K562 (cell line): Measurements from ENCODE around the gene PTPRB. TPM values are rescaled to one million over a fixed set of nuclear protein-coding genes. Genes with fewer than 3 reads are reported as not detected.

Experiments used
- ARID2 ChIP-seq: fragments of 450-650 bp; IDR thresholded peaks from 2 replicates; pipeline ENCODE4 v1.6.1; 2017; ENCODE audit warnings: antibody characterized with exemption, mild to moderate bottlenecking
- C11orf30 ChIP-seq: fragments of 450-650 bp; IDR thresholded peaks from 2 replicates; pipeline ENCODE4 v1.6.1; 2016; ENCODE audit warnings: low read depth, mild to moderate bottlenecking
- CTCF ChIP-seq, 3 experiments: IDR thresholded peaks in 2 of 3; conservative IDR thresholded peaks in 1 of 3; 2 replicates each; pipeline ENCODE4 v1.5.1; 2011 to 2012; ENCODE audit warnings: low read length in 3 of 3, mild to moderate bottlenecking in 3 of 3, control low read depth in 2 of 3, improper control_type of control experiment in 1 of 3, inconsistent platforms in 1 of 3, low read depth in 1 of 3, mixed read lengths in 1 of 3, moderate library complexity in 1 of 3; ENCODE audit not compliant: insufficient read depth in 2 of 3
- GTF3C2 ChIP-seq: IDR thresholded peaks from 3 replicates; pipeline ENCODE4 v1.6.1; 2011; ENCODE audit warnings: borderline replicate concordance, mild to moderate bottlenecking, moderate library complexity; ENCODE audit not compliant: insufficient read length; ENCODE audit errors: extremely low read depth
- L3MBTL2 ChIP-seq: fragments of 450-650 bp; IDR thresholded peaks from 2 replicates; pipeline ENCODE4 v1.6.1; 2016; ENCODE audit warnings: mild to moderate bottlenecking, moderate library complexity
- REST ChIP-seq, 2 experiments: fragments of 450-650 bp; formaldehyde crosslinking in 1 of 2; IDR thresholded peaks; 2 replicates each; pipeline versions ENCODE4 v1.4.0 to v1.6.1; 2014 to 2020; ENCODE audit warnings: mild to moderate bottlenecking in 2 of 2, borderline replicate concordance in 1 of 2, low read depth in 1 of 2
- TRIM24 ChIP-seq, 2 experiments: fragments of 450-650 bp; IDR thresholded peaks; 2 replicates each; pipeline ENCODE4 v1.6.1; 2016
- ZNF239 ChIP-seq: fragments of 250-450 bp; sonication (Bioruptor Pico); IDR thresholded peaks from 2 replicates; pipeline ENCODE4 v1.4.0; 2020; ENCODE audit warnings: mild to moderate bottlenecking
- polyA plus RNA-seq, 8 experiments: library from polyadenylated mRNA; depleted of rRNA in 4 of 8; stranded (reverse) in 5 of 8; unstranded in 3 of 8; fragments of >200 nt; fragmentation: Nextera tagmentation in 2 of 8; fragmentation: Illumina TruSeq in 1 of 8; extraction: Ambion mirVana in 2 of 8; extraction: Trizol in 1 of 8; gene quantifications; 2 replicates each; pipeline versions ENCODE4 v1.2.1 to v1.2.3, GENCODE V29; 2011 to 2014; ENCODE audit warnings: inconsistent platforms in 1 of 8, missing spikeins in 1 of 8
- total RNA-seq, 7 experiments: library from RNA; depleted of rRNA in 6 of 7; stranded (reverse); fragments of >200 nt in 6 of 7; fragmentation: Illumina TruSeq in 2 of 7; extraction: Trizol in 2 of 7; gene quantifications; 2 replicates each; pipeline versions ENCODE4 v1.2.1 to v1.2.3, GENCODE V29; 2011 to 2021; ENCODE audit warnings: low replicate concordance in 1 of 7

The PTPRB gene
- total and polyA plus RNA-seq, 9 of the 15 experiments (the other 6 are each of a cell fraction or from before 2014, with no cell fraction given): 0.46 to 5.9 (median 3.1) TPM

GRCh38 chr12:70576341-70577282 lies 60.6 kb downstream of the PTPRB start (continued):
- TF ChIP-seq GTF3C2 (no peak), C11orf30 (no peak), ZNF239 (no peak), L3MBTL2 (no peak), REST (IDR thresholded peaks at IDR 0.05; ENCODE audit: borderline replicate concordance) (peak; percentile 83), REST (CRISPR knock-in tag; IDR thresholded peaks at IDR 0.05; ENCODE audit: low read depth) (no peak), ARID2 (0 out of 2 replicates have a peak, but pooled peaks have one; percentile 38), TRIM24 (IDR thresholded peaks at IDR 0.05) (no peak), CTCF (IDR thresholded peaks at IDR 0.05 in 2 of 3, conservative IDR thresholded peaks at IDR 0.05 in 1 of 3; ENCODE audit: insufficient read depth in 2 of 3, low read depth in 1 of 3, low read length in 3 of 3) (peak; percentile 73 to 86 (median 75))
